Right atrium auricular region (tissue), 2 donors: Measurements from ENCODE around the gene ARAF. TPM values are rescaled to one million over a fixed set of nuclear protein-coding genes. Genes with fewer than 3 reads are reported as not detected.

Experiments used
- DNase-seq: peaks from one replicate; pipeline ENCODE4 v3.0.0-alpha.2; 2019; ENCODE audit warnings: low spot score
- H3K27ac ChIP-seq, 2 donors: fragments of 200-600 bp; sonication (generic); 1 replicate in 1 of 2; 2 replicates in 1 of 2; pipeline ENCODE4 v1.5.1; 2016 to 2019
- H3K27me3 ChIP-seq, 2 donors: fragments of 200-600 bp; sonication (generic); one replicate each; pipeline versions ENCODE4 v1.5.1 to v1.6.0; 2017 to 2019
- H3K36me3 ChIP-seq: fragments of 200-600 bp; sonication (generic); one replicate; pipeline ENCODE4 v1.5.1; 2016
- H3K4me1 ChIP-seq, 2 donors: fragments of 200-600 bp; sonication (generic); one replicate each; pipeline versions ENCODE4 v1.5.1 to v1.6.0; 2017 to 2019
- H3K4me3 ChIP-seq, 2 donors: fragments of 200-600 bp; sonication (generic); 1 replicate in 1 of 2; 2 replicates in 1 of 2; pipeline ENCODE4 v1.5.1; 2017 to 2019; ENCODE audit warnings: mild to moderate bottlenecking in 1 of 2, moderate library complexity in 1 of 2
- H3K9me3 ChIP-seq, 2 donors: fragments of 200-600 bp; sonication (generic); one replicate each; pipeline ENCODE4 v1.5.1; 2019
- CTCF ChIP-seq, 2 donors: fragments of 200-600 bp; sonication (generic); IDR thresholded peaks; one replicate each; pipeline ENCODE4 v1.5.1; 2019; ENCODE audit warnings: antibody characterized with exemption in 2 of 2
- total RNA-seq, 2 donors: library from RNA; depleted of rRNA; stranded (reverse); fragments of >200 nt; gene quantifications; one replicate each; pipeline ENCODE4 v1.1.0, GENCODE V29; 2016

Gene ARAF
- total RNA-seq, 2 donors from 2014 or later, result 41.7 to 53.9 TPM

GRCh38 chrX:47612418-47612817 is 51.4 kb downstream of the ARAF start:
- no peak for DNase-seq
- no peak overlapping the region for H3K27ac ChIP-seq
- H3K9me3 ChIP-seq, result no peaks in the 10 kb centered on the region
- H3K4me3 ChIP-seq, result no peak overlapping the region
- no peaks in the 10 kb centered on the region for H3K27me3 ChIP-seq
- no peaks in the 10 kb centered on the region for H3K4me1 ChIP-seq
- no peak for TF ChIP-seq CTCF (IDR thresholded peaks at IDR 0.05)
- H3K36me3 ChIP-seq, result no peaks in the 10 kb centered on the region

- no peak for DNase-seq
- H3K9me3 ChIP-seq, result no peaks in the 10 kb centered on the region
- no peaks in the 10 kb centered on the region for H3K36me3 ChIP-seq
- no peaks in the 10 kb centered on the region for H3K27me3 ChIP-seq
- H3K27ac ChIP-seq, result no peak overlapping the region
- H3K4me3 ChIP-seq, result no peak overlapping the region
- no peak for TF ChIP-seq CTCF (IDR thresholded peaks at IDR 0.05)
- H3K4me1 ChIP-seq, result no peaks in the 10 kb centered on the region
These were observed 52.1 kb downstream of the ARAF start for GRCh38 chrX:47613082-47613481.

- H3K4me1 ChIP-seq, result peaks cover 0 to 5% of the 10 kb centered on the region in 2 donors
- H3K27me3 ChIP-seq, result no peaks in the 10 kb centered on the region
- H3K36me3 ChIP-seq, result no peaks in the 10 kb centered on the region
- no peak overlapping the region for H3K27ac ChIP-seq
- TF ChIP-seq CTCF (IDR thresholded peaks at IDR 0.05), result no peak
- no peak overlapping the region for H3K4me3 ChIP-seq
- no peaks in the 10 kb centered on the region for H3K9me3 ChIP-seq
- no peak for DNase-seq
These were observed 53.6 kb downstream of the ARAF start for GRCh38 chrX:47614618-47615017.

GRCh38 chrX:47618923-47619485 is 58.0 kb downstream of the ARAF start:
- no peaks in the 10 kb centered on the region for H3K27me3 ChIP-seq
- peak overlapping the region in 1 of 2 donors; percentile 44 for H3K4me3 ChIP-seq

GRCh38 chrX:47619486-47620302 is 58.7 kb downstream of the ARAF start, which contains the start of gene SYN1:
Gene SYN1 (minus strand): TSS chrX:47619857. CDS start chrX:47619728, 129 bp downstream.
- peak; percentile 73 for DNase-seq
- Histone ChIP-seq H3K27ac (no peak within 1 kb of the TSS), H3K27me3 (no peaks in the 10 kb centered on the region), H3K9me3 (no peaks in the 10 kb centered on the region), H3K4me3 (peak within 1 kb of the TSS; percentile 25 to 44), H3K4me1 (peaks cover 0 to 5% of the 10 kb centered on the region in 2 donors), H3K36me3 (no peaks in the 10 kb centered on the region)
- TF ChIP-seq CTCF (IDR thresholded peaks at IDR 0.05), result peak in 1 of 2 donors; percentile 56

More at GRCh38 chrX:47618923-47619485, 58.0 kb downstream of the ARAF start:
- no peak for TF ChIP-seq CTCF (IDR thresholded peaks at IDR 0.05)
- H3K27ac ChIP-seq, result no peak overlapping the region
- H3K9me3 ChIP-seq, result no peaks in the 10 kb centered on the region
- no peaks in the 10 kb centered on the region for H3K36me3 ChIP-seq
- no peak for DNase-seq
- peaks cover 0 to 5% of the 10 kb centered on the region in 2 donors for H3K4me1 ChIP-seq
